Endothelial cell (in vitro differentiated cells): ENCODE data around the gene UBXN10. TPM values are rescaled to one million over a fixed set of nuclear protein-coding genes. Genes with fewer than 3 reads are reported as not detected.

Experiments
- DNase-seq: peaks from one replicate; pipeline ENCODE4 v3.0.0; 2021; ENCODE audit warnings: low spot score
- H3K27ac Mint-ChIP-seq: one replicate; pipeline ENCODE4 v1.8.0; 2021; ENCODE audit warnings: mixed read lengths, inconsistent platforms; ENCODE audit not compliant: unreplicated experiment
- H3K27me3 Mint-ChIP-seq: one replicate; pipeline ENCODE4 v1.8.0; 2021; ENCODE audit warnings: mild to moderate bottlenecking, moderate library complexity, mixed read lengths, inconsistent platforms; ENCODE audit not compliant: unreplicated experiment
- H3K36me3 Mint-ChIP-seq: one replicate; pipeline ENCODE4 v1.8.0; 2021; ENCODE audit warnings: mild to moderate bottlenecking, low read depth, mixed read lengths, inconsistent platforms; ENCODE audit not compliant: unreplicated experiment
- H3K4me1 Mint-ChIP-seq: one replicate; pipeline ENCODE4 v1.8.0; 2021; ENCODE audit warnings: mild to moderate bottlenecking, mixed read lengths, inconsistent platforms; ENCODE audit not compliant: unreplicated experiment
- H3K4me3 Mint-ChIP-seq: one replicate; pipeline ENCODE4 v1.8.0; 2021; ENCODE audit warnings: mild to moderate bottlenecking, mixed read lengths, inconsistent platforms; ENCODE audit not compliant: unreplicated experiment
- H3K9me3 Mint-ChIP-seq: one replicate; pipeline ENCODE4 v1.8.0; 2021; ENCODE audit warnings: mixed read lengths, inconsistent platforms; ENCODE audit not compliant: unreplicated experiment
- total RNA-seq: library from RNA; stranded (reverse); fragmentation: NEBNext Ultra II Directional; extraction: Animal tissue kit (Norgen Biotek cat#: 25700); gene quantifications from one replicate; pipeline ENCODE4 v1.2.1, GENCODE V29; 2021; ENCODE audit not compliant: unreplicated experiment
- TF ChIP-seq, protein P1 (sequence below): fragments of 200-600 bp; sonication (generic); IDR thresholded peaks from one replicate; pipeline ENCODE4 v1.5.0; 2021; ENCODE audit warnings: antibody characterized with exemption; ENCODE audit not compliant: unreplicated experiment

UBXN10 gene
- total RNA-seq, 1 donor from 2014 or later, result 0.13 TPM

DNA sequence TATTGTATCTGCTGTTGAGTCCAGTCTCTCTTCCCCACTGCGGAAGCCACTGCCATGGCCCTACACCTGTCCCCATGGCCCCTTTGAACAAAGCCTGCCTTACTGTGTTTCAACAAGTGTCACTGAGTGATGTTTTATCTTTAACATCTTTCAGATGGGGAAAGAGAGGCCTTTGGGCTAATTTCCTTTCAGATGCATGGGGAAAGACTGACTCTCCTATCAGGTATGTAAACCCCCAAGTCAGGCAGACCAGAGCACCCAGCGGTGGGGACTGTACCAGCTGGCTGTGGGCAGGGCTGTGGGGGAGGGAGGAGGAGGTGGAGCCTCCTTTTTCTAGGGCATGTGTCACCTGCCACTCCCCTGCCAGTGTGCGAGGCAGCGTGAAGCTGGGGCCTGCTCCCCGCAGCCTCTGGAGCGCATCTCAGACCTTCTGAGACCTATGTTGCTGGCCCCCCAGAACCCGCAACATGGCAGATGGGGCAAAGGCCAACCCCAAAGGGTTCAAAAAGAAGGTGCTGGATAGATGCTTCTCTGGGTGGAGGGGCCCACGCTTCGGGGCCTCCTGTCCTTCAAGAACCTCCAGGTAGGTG is 46.8 kb upstream of the UBXN10 start, which contains the start of gene PLA2G2F:
Gene PLA2G2F (plus strand): TSS at position 363 of the 590 bp plus-strand sequence. CDS start 105 bp downstream, at position 468.
- H3K4me3 Mint-ChIP-seq, result no peak within 1 kb of the TSS
- no peaks in the 10 kb centered on the region for H3K4me1 Mint-ChIP-seq
- no peak for DNase-seq
- H3K9me3 Mint-ChIP-seq, result no peaks in the 10 kb centered on the region
- H3K36me3 Mint-ChIP-seq, result no peaks in the 10 kb centered on the region
- TF ChIP-seq, protein P1, sequence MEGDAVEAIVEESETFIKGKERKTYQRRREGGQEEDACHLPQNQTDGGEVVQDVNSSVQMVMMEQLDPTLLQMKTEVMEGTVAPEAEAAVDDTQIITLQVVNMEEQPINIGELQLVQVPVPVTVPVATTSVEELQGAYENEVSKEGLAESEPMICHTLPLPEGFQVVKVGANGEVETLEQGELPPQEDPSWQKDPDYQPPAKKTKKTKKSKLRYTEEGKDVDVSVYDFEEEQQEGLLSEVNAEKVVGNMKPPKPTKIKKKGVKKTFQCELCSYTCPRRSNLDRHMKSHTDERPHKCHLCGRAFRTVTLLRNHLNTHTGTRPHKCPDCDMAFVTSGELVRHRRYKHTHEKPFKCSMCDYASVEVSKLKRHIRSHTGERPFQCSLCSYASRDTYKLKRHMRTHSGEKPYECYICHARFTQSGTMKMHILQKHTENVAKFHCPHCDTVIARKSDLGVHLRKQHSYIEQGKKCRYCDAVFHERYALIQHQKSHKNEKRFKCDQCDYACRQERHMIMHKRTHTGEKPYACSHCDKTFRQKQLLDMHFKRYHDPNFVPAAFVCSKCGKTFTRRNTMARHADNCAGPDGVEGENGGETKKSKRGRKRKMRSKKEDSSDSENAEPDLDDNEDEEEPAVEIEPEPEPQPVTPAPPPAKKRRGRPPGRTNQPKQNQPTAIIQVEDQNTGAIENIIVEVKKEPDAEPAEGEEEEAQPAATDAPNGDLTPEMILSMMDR, result no peak
- H3K27ac Mint-ChIP-seq, result no peak within 1 kb of the TSS
- peaks cover 5% of the 10 kb centered on the region for H3K27me3 Mint-ChIP-seq

DNA sequence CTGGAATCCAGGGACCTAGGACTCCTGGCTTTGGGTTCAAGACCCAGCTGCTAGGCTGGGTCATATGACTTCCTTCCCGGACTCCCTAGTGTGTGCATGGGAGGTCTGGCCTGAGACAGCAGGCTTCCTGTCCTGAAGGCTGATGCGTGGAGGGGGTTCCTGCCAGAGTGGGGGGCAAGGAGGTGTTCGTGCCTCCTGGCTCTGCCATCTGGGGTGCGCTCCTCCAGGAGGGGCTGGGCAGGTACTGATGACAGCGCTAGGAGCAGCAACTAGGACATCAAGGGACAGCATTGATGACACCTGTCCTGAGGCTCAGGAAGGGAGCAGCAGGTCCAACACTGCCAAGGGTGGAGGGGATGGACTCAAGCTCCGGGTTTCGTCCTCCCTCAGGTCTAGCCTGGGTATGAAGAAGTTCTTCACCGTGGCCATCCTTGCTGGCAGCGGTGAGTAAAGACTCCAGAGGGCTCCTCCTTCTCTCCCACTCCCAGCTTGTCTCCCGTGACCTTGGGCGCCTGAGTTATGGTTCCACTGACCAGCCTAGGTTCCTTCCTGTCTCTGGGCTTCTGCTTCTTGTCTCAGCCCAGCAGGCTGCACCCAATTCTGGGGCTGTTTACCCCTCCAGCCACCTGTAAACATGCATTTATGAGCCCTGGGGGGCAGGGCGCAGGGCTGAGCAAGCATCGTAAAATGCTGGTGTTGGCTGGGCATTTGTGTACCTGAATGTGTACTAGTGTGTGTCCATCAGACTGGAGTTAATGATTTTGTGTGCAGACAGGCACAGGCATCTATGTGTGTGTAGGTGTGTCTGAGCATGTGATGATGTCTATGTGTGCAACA is 45.9 kb upstream of the UBXN10 start:
- Mint-ChIP-seq H3K27ac (no peak overlapping the region), H3K9me3 (no peaks in the 10 kb centered on the region), H3K27me3 (peaks cover 5% of the 10 kb centered on the region), H3K4me3 (no peak overlapping the region), H3K36me3 (no peaks in the 10 kb centered on the region), H3K4me1 (no peaks in the 10 kb centered on the region)
- TF ChIP-seq, protein P1, result no peak
- DNase-seq, result no peak

DNA sequence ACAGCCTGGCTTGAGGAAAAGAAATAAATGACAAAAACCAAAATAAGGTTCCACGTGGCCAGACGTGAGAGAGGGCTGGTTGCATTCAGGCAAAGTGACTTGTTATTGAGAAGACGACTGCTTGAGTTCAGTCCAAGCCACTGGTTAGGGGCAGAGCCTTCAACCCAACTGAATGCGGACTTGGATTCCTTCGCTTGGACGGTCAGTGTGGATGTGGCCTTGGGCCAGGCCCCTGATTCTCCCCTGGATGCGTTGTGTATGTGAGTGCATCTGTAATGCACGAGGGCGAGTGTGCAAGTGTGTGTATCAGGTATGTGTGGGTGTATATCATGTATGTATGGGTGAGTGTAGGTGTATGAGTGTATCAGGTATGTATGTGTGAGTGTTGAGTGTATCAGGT is 44.9 kb upstream of the UBXN10 start:
- DNase-seq, result no peak
- no peak overlapping the region for H3K27ac Mint-ChIP-seq
- H3K9me3 Mint-ChIP-seq, result no peaks in the 10 kb centered on the region
- H3K4me3 Mint-ChIP-seq, result no peak overlapping the region
- no peaks in the 10 kb centered on the region for H3K4me1 Mint-ChIP-seq
- H3K27me3 Mint-ChIP-seq, result peaks cover 5% of the 10 kb centered on the region
- TF ChIP-seq, protein P1, result no peak
- H3K36me3 Mint-ChIP-seq, result no peaks in the 10 kb centered on the region

DNA sequence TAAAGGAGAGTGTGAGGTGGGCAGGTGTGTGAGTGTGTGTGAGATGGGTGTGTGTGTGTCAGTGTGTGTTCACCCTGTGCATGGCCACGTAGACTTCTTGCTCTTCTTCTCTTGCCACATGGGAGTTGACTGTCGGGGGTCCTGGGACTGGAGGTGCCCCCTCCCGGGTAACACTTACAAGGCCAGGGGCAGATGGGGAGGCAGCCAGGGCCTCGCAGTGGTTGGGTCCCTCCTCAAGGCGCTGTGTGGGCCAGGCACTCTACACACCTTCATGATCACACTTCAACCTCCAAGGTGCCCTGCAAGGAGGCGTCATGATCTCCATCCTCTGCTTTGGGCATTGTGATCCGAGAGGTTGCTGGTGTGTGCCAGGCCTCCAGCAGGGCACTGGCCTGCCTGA is 44.4 kb upstream of the UBXN10 start:
- no peak for DNase-seq
- Mint-ChIP-seq H3K36me3 (no peaks in the 10 kb centered on the region), H3K27me3 (peaks cover 5% of the 10 kb centered on the region), H3K27ac (no peak overlapping the region), H3K4me3 (no peak overlapping the region), H3K9me3 (no peaks in the 10 kb centered on the region), H3K4me1 (no peaks in the 10 kb centered on the region)
- TF ChIP-seq, protein P1, result no peak
